Muscle of arm (tissue), 14 donors: Measurements from ENCODE around the gene MZB1. TPM values are rescaled to one million over a fixed set of nuclear protein-coding genes. Genes with fewer than 3 reads are reported as not detected.

Experiments
- DNase-seq: peaks from one replicate; pipeline ENCODE4 v3.0.0-alpha.2; 2013
- long read RNA-seq, 11 donors: transcript quantifications; one replicate each; lab custom pipeline, GENCODE V29; 2026
- polyA plus RNA-seq, 12 donors: library from polyadenylated mRNA; unstranded; fragments of 120-200 nt; gene quantifications; one replicate each; pipeline ENCODE4 v1.2.1, GENCODE V29; 2013; ENCODE audit not compliant: insufficient read length in 12 of 12

MZB1 gene
- 1 to 10 TPM in 2 of 12 donors, under 1 TPM in 8, not detected in 2; 0.10 to 3.0 (median 0.39) TPM for polyA plus RNA-seq
- long read RNA-seq, donor 1, result 0 reads
- long read RNA-seq, donor 2, result 0 reads
- long read RNA-seq, donor 3, result 0 reads
- long read RNA-seq, donor 4, result 0 reads
- long read RNA-seq, donor 5, result 0 reads
- long read RNA-seq, donor 6, result 0 reads
- long read RNA-seq, donor 7, result 0 reads
- long read RNA-seq, donor 8, result 0 reads
- long read RNA-seq, donor 9, result 0 reads
- long read RNA-seq, donor 10, result 0 reads
- long read RNA-seq, donor 11, result 0 reads

DNA sequence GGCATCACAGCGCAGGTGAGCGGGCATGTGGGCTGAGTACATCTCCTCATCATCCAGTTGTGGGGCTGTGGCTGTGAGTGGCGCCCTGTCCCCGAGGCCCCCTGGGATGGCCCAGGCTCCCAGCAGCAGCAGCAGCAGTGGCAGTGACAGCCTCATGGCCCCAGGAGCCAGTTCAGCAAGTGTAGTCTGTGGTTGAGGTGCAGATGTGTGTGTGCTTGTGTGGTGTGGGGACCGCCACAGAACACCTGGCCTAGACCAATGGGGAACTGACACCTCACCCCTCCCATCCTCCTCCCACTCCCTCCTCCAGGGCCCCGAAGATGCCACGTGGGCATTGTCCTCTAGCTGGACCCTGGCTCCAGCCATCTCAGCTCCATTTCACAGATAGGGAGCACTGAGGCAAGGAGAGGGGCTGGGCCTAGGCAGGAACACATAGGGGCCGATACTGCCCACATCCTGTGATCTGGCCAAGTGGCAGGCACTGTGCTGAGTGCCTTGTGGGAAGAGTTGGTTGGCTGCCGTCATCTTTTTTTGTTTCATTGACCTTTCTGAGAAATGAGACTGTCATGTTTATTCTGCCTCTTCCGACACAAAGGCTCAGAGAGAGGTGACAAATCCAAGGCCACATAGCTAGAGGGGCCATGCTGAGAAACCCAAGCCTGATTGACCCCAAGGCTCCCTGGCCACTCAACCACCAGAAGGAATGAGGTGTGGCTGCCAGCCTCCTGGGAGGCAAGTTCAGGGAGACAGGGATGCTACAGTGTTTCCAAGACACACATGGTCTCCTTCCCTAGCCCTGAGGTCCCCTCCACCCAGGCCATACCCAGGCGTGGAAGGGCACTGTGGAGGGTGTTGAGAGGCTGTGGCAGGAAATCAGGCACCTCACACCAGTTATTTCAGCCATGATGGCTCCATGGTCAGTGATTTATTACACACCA lies at the start of gene MZB1:
Gene MZB1 (minus strand): TSS at position 213 of the 938 bp plus-strand sequence. CDS start 57 bp downstream, at position 156.
- no peak for DNase-seq

DNA sequence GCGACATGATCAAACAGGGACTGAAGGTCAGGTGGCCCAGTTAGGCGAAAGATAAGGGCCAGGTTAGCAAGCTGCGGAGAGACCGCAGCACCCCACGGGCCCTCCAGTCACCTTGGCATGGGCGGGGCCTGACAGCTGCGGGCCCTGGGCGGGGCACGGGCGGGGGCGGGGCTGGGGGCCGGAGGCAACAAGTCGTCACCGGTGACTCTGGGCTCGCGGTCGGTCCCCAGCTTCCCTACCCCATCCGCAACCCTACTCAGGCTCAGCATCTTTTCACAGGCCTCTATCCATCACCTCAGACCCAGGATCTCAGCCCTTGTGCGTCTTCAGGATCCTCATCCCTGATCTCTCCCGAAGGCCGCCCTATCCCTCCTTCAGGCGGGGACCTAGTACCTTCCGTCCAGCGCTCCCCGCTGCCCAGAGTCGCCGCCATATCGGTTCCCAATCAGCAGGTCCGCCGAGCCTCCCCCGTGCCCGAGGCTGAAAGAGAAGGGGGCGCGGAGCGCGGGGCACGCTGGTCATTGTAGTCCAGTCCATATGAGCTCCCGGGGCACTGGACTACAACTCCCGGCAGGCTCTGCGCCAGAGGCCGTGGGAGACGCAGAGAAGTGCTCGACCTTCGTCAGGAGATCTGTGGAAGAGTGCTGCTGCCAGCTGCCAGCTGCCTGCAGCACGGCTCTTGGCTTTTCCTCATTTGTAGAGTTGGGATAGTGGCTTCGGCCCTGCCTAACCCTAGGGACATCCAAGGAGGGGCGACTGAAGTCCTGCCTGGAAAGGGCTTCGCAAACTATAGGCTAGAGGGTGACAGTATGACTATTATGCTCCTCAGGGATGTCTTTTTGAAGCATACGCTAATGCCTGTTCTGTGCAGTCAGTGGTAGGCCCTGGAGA lies 49.5 kb upstream of the MZB1 start, which contains the start of gene DNAJC18:
Gene DNAJC18 (minus strand): TSS at position 513 of the 891 bp plus-strand sequence. CDS start 80 bp downstream, at position 433.
- DNase-seq, result peak; percentile 96

GRCh38 chr5:139438707-139439012 lies 48.9 kb upstream of the MZB1 start:
- no peak for DNase-seq

- no peak for DNase-seq
These were observed 46.0 kb upstream of the MZB1 start for GRCh38 chr5:139435676-139436075.

DNA sequence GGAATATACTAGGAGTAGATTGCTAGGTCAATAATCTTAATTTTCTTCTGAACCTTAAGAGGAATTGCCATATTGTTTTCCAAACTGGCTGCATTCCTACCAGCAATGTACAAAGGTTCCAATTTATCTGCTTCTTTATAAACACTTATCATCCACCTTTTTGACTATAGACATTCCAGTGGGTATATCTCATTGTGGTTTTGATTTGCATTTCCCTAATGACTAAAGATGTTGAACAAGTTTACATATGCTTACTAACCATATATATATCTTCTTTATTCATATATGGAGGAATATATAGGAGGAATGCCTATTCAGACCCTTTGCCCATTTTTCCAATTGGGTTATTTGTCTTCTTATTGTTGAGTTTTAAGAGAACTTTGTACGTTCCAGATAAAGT lies 42.0 kb upstream of the MZB1 start:
- DNase-seq, result no peak

GRCh38 chr5:139430015-139430414 lies 40.3 kb upstream of the MZB1 start:
- no peak for DNase-seq

DNA sequence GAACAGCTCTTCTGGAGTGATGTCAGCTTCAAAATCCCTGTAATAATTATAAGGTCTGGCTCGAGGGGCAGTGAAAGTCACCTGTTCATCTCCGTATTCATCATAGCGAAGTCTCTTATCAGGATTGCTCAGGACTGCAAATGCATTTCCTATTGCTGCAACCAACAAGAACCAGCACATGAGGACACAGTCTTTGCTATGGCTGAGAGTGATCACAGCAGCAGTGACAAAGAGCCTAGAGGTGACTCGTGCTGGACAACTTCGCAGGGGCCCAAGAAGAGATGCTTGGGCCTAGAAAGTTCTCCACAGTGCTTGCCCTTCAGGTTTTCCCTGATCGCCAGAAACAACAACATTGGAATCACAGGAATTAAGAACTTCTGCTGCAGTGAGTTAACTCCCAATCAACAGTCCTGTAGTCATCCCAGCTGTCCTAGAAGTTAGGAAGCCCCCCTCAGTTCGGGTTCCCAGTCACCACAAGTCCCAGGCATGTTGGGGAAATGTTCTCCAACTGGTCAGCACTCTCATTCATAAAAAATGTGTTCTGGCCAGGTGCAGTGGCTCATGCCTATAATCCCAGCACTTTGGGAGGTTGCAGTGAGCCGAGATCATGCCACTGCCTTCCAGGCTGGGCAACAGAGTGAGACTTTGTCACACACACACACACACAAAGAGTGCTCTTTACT lies 36.6 kb upstream of the MZB1 start:
- DNase-seq, result no peak

DNA sequence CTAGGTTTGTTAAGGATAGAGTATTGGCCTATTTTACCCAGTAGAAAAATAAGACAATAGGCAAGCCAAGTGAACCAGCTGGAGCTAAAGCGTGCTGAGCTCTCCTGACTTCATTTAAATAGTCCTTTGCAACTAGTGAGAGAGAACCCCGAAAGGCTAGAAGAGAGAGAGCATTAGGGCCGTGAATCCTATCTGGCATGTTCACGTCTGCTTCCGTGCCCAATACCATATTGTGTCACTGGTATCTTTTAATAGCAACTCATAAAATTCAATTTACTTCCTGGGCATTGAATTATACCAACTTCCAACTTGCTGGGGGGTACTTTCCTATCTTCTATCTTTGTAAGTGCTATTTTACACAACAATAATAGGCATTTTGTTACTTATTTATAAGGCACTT lies 35.8 kb upstream of the MZB1 start:
- DNase-seq, result no peak

GRCh38 chr5:139422307-139422893 lies 32.7 kb upstream of the MZB1 start:
- peak; percentile 75 for DNase-seq

DNA sequence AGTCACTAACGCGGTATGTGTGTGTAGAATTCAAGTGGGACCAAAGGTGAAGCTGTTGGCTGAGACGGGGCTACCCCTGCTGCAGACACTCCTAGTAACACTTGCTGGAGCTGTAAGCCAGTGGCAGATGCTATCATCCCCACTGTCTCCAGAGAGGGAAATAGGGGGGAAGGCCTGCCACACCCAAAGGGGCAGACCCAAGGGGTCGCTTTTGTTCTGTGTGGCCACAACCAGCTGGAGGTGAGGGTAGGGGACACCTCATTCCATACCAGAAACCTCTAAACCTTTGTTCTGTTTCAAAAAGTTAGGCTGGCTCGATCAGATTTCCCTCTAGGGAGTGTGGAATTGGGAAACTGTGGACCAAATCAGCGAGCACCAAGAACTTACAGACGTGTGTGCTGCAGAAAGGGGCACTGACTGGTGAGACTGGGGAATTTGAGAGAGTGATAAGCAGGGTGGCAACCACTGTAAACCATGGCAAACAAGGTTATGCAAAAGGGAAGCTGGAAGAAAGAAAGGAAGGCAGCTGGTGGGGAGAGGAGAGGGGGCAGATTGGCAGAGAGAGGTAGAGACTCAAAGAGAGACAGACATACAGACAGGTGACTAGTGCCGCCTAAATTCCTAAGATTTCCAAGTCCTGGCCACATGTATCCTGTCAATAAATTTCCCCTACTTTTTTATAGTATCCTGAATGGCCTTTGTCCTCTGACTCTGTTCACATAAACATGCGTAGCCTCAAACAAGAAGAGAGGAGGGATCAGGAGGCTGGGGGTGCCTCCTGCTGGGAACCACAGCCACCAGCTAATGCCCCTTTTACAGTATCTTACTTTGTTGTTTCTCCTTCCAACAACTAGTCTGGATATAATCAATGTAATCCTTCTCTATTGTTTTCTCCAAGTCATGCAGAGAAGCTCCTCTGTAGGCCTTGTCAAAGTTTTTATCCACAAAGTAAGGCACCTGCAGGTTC lies 29.8 kb upstream of the MZB1 start:
- DNase-seq, result no peak

DNA sequence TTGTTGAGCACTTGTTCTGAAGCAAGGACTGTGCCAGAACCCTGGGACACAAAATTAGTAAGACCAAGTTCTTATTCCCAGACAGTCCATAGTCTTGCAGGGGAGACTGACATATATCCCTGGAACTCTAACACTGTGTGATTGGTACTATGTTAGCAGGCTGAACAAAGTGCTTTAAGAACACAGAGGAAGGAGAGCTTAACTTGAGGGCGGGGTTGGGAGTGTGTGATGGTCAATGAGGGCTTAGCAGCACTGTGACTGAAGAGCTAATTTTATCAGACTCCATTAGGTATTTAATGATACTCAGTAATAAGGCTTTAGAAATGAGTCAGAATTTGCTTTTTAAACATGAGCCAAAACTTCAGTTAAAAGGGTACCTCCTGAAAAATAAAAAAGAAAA lies 29.1 kb upstream of the MZB1 start:
- DNase-seq, result no peak

GRCh38 chr5:139417214-139417613 lies 27.5 kb upstream of the MZB1 start:
- DNase-seq, result no peak

GRCh38 chr5:139416651-139417050 lies 26.9 kb upstream of the MZB1 start:
- DNase-seq, result no peak

DNA sequence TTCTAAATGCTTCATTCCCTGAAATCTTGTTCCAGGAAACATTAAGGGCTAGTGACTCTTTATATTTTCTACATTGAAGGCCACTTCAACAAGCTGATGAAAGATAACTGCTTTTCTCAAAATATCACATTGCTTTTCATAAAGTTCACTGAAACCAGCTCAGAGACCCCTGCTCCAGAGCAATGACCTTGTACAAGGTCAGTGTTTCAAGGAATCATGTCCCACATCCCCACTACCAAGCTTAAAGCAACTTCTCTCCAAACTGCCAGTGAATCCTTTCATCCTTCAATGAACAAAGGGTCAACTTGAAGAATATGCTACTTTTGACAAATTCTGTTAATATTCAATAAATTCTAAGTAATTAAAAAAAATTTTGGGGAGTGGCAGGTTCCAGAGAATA lies 26.2 kb upstream of the MZB1 start:
- DNase-seq, result no peak

DNA sequence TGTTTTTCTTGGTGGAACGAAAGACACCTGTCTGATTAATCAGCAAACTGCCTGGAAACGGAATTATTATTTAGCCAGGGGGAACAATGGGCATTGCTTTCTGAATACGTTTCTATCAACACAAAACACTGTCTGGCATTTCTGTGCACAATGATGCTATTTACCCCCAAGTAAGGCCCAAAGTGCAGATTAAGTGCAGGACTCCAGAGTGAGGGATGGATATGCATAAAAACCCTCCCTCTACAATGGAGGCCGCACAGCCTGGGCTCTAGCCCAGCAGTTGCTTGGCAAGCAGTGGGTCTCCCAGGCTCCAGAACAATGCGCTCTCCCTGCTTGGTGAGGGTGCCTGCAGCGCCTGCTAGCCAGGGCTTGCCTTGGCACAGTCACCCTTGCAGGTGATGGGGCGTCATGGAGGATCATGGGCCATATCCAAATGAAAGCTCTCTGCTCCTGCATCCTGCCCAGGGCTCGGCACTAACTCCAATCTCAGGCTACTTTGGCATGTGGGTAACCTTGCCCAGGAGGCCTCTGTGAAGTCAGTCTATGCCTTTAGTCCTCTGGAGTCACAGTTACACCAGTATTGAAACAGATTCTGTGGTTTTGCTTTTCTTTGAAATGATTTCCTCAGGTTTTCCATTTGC lies 25.6 kb upstream of the MZB1 start:
- DNase-seq, result no peak

DNA sequence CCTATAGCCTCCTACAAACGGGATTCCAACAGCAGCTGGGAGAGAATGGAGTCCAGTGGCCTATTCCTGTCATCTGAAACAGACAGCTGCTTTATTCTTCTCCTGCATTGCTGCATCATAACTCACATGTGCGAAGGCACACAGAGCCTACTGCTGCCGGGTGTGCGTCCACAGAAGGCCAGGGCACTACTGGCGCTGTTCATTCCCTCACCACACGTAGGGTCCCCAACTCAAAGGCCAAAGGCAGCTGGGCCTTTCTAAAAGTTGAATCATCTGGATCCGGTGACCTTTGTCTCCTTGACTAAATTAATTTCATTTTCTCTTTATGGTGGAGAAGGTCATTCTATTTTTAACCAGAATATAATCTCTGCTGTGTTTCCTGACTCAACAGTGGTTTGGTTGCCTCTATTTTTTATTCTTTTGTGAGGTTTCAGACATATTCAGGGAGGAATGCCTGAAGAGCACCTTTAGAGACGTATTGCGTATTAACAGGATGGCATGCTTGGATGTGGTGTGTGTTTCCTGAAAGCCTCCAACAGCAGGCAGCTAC lies 24.9 kb upstream of the MZB1 start:
- no peak for DNase-seq

GRCh38 chr5:139413963-139414362 lies 24.2 kb upstream of the MZB1 start:
- no peak for DNase-seq

- no peak for DNase-seq
These were observed 23.4 kb upstream of the MZB1 start for GRCh38 chr5:139413153-139413552.
